Measurements from ENCODE around the gene UPK3A.
A peak's percentile ranks its signal among the peaks of the same experiment; 100 is the strongest.

The UPK3A gene

GRCh38 chr22:45308957-45309421 lies 24.2 kb downstream of the UPK3A start:
- no peak for TF ChIP-seq CTCF (conservative IDR thresholded peaks at IDR 0.05; ENCODE audit: low read length)
- peak overlapping the region; percentile 67 for H3K4me3 ChIP-seq (ENCODE audit: low read length)
- DNase-seq (ENCODE audit: low read depth) = no peak

- DNase-seq (ENCODE audit: low read depth) = peak; percentile 83
- peak within 1 kb of the TSS; percentile 75 for H3K4me3 ChIP-seq (ENCODE audit: low read length)
- no peak for TF ChIP-seq CTCF (conservative IDR thresholded peaks at IDR 0.05; ENCODE audit: low read length)
These were observed 24.9 kb downstream of the UPK3A start, which contains the start of gene FAM118A for GRCh38 chr22:45309422-45310227. TSS of gene FAM118A (plus strand) at chr22:45309934. CDS start at chr22:45322380, 12,446 bp downstream.

- no peak for DNase-seq (ENCODE audit: low read depth)
- TF ChIP-seq CTCF (conservative IDR thresholded peaks at IDR 0.05; ENCODE audit: low read length) = no peak
- peak overlapping the region; percentile 75 for H3K4me3 ChIP-seq (ENCODE audit: low read length)
These were observed 25.7 kb downstream of the UPK3A start for GRCh38 chr22:45310331-45310976.

GRCh38 chr22:45310977-45311531 lies 26.3 kb downstream of the UPK3A start:
- H3K4me3 ChIP-seq (ENCODE audit: low read length) = peak overlapping the region; percentile 75
- no peak for DNase-seq (ENCODE audit: low read depth)
- TF ChIP-seq CTCF (conservative IDR thresholded peaks at IDR 0.05; ENCODE audit: low read length) = no peak

GRCh38 chr22:45312415-45312814 lies 27.7 kb downstream of the UPK3A start:
- TF ChIP-seq CTCF (conservative IDR thresholded peaks at IDR 0.05; ENCODE audit: low read length) = no peak
- H3K4me3 ChIP-seq (ENCODE audit: low read length) = no peak overlapping the region
- DNase-seq (ENCODE audit: low read depth) = no peak

GRCh38 chr22:45312856-45313255 lies 28.1 kb downstream of the UPK3A start:
- TF ChIP-seq CTCF (conservative IDR thresholded peaks at IDR 0.05; ENCODE audit: low read length) = no peak
- DNase-seq (ENCODE audit: low read depth) = no peak
- no peak overlapping the region for H3K4me3 ChIP-seq (ENCODE audit: low read length)
